ENCODE data around the gene CALCR. TPM values are rescaled to one million over a fixed set of nuclear protein-coding genes. Genes with fewer than 3 reads are reported as not detected.

CALCR gene
- total RNA-seq, 1 experiment from 2014 or later, result not detected

GRCh38 chr7:93578762-93579161 is 4.2 kb upstream of the CALCR start:
- CTCF ChIA-PET, result interaction anchor here (1.0 kb wide), 1 partner anchor 8 kb away, joined by 3 read pairs; no protein-coding TSS in a partner anchor
- TF ChIP-seq, protein P1, sequence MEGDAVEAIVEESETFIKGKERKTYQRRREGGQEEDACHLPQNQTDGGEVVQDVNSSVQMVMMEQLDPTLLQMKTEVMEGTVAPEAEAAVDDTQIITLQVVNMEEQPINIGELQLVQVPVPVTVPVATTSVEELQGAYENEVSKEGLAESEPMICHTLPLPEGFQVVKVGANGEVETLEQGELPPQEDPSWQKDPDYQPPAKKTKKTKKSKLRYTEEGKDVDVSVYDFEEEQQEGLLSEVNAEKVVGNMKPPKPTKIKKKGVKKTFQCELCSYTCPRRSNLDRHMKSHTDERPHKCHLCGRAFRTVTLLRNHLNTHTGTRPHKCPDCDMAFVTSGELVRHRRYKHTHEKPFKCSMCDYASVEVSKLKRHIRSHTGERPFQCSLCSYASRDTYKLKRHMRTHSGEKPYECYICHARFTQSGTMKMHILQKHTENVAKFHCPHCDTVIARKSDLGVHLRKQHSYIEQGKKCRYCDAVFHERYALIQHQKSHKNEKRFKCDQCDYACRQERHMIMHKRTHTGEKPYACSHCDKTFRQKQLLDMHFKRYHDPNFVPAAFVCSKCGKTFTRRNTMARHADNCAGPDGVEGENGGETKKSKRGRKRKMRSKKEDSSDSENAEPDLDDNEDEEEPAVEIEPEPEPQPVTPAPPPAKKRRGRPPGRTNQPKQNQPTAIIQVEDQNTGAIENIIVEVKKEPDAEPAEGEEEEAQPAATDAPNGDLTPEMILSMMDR (IDR thresholded peaks at IDR 0.05; ENCODE audit: unreplicated experiment), result no peak
- Mint-ChIP-seq H3K27ac (ENCODE audit: unreplicated experiment) (peak overlapping the region; percentile 71), H3K27me3 (ENCODE audit: unreplicated experiment) (peaks cover 39% of the 10 kb centered on the region), H3K4me3 (ENCODE audit: low read depth, unreplicated experiment) (peak overlapping the region; percentile 36), H3K36me3 (ENCODE audit: insufficient read depth, unreplicated experiment) (peaks cover 6% of the 10 kb centered on the region), H3K9me3 (ENCODE audit: low read depth, unreplicated experiment) (no peaks in the 10 kb centered on the region), H3K4me1 (ENCODE audit: low read depth, unreplicated experiment) (peaks cover 38% of the 10 kb centered on the region)
- DNase-seq, result no peak
- no TSS peak for BruUV-seq (replicated peaks)
- intact Hi-C loops (cut with micrococcal nuclease; ENCODE audit: unreplicated experiment), result no loop called here

- peaks cover 38% of the 10 kb centered on the region for H3K4me1 Mint-ChIP-seq (ENCODE audit: low read depth, unreplicated experiment)
- H3K27ac Mint-ChIP-seq (ENCODE audit: unreplicated experiment), result no peak overlapping the region
- CTCF ChIA-PET, result no interaction called here
- intact Hi-C loops (cut with micrococcal nuclease; ENCODE audit: unreplicated experiment), result no loop called here
- H3K36me3 Mint-ChIP-seq (ENCODE audit: insufficient read depth, unreplicated experiment), result peaks cover 6% of the 10 kb centered on the region
- peak; percentile 23 for DNase-seq
- H3K27me3 Mint-ChIP-seq (ENCODE audit: unreplicated experiment), result peaks cover 42% of the 10 kb centered on the region
- H3K9me3 Mint-ChIP-seq (ENCODE audit: low read depth, unreplicated experiment), result no peaks in the 10 kb centered on the region
- BruUV-seq (replicated peaks), result no TSS peak
- H3K4me3 Mint-ChIP-seq (ENCODE audit: low read depth, unreplicated experiment), result peak overlapping the region; percentile 66
- TF ChIP-seq, protein P1 (IDR thresholded peaks at IDR 0.05; ENCODE audit: unreplicated experiment), result no peak
Observed at GRCh38 chr7:93575555-93576399, 1.3 kb upstream of the CALCR start.

- no TSS peak for BruUV-seq (replicated peaks)
- Mint-ChIP-seq H3K27me3 (ENCODE audit: unreplicated experiment) (peaks cover 55% of the 10 kb centered on the region), H3K36me3 (ENCODE audit: insufficient read depth, unreplicated experiment) (peaks cover 6% of the 10 kb centered on the region), H3K4me1 (ENCODE audit: low read depth, unreplicated experiment) (peaks cover 35% of the 10 kb centered on the region), H3K27ac (ENCODE audit: unreplicated experiment) (no peak overlapping the region), H3K9me3 (ENCODE audit: low read depth, unreplicated experiment) (no peaks in the 10 kb centered on the region), H3K4me3 (ENCODE audit: low read depth, unreplicated experiment) (peak overlapping the region; percentile 66)
- CTCF ChIA-PET, result no interaction called here
- TF ChIP-seq, protein P1 (IDR thresholded peaks at IDR 0.05; ENCODE audit: unreplicated experiment), result no peak
- intact Hi-C loops (cut with micrococcal nuclease; ENCODE audit: unreplicated experiment), result no loop called here
- DNase-seq, result no peak
Observed at GRCh38 chr7:93574269-93574645, 267 bp downstream of the CALCR start.

DNA sequence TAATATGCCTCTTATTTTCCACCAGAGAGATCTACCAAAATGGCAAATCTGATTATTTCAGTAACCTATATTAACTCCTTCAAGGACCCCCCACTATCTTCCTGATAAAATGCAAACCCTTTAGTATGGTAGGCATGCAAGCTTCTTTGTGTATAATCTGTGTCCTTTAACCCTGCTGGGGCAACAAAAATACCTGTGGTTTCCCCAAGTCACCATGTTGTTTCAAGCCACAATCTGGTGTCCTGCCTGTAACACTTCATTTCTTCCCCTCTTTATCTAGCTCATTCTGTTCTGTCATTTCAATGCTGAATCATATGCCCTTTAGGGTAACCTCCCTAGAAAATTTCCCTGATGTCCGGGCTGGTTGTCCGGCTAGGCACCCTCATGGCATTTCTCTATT is 5.3 kb downstream of the CALCR start:
- Mint-ChIP-seq H3K27ac (ENCODE audit: unreplicated experiment) (no peak overlapping the region), H3K4me3 (ENCODE audit: low read depth, unreplicated experiment) (no peak overlapping the region), H3K27me3 (ENCODE audit: unreplicated experiment) (peaks cover 43% of the 10 kb centered on the region), H3K36me3 (ENCODE audit: insufficient read depth, unreplicated experiment) (no peaks in the 10 kb centered on the region), H3K4me1 (ENCODE audit: low read depth, unreplicated experiment) (peaks cover 1% of the 10 kb centered on the region), H3K9me3 (ENCODE audit: low read depth, unreplicated experiment) (no peaks in the 10 kb centered on the region)
- no TSS peak for BruUV-seq (replicated peaks)
- intact Hi-C loops (cut with micrococcal nuclease; ENCODE audit: unreplicated experiment), result no loop called here
- no peak for DNase-seq
- CTCF ChIA-PET, result interaction anchor here (0.7 kb wide), 1 partner anchor 279 kb away, joined by 4 read pairs; no protein-coding TSS in a partner anchor
- TF ChIP-seq, protein P1 (IDR thresholded peaks at IDR 0.05; ENCODE audit: unreplicated experiment), result no peak

All from Calu3 (cell line).